ENCODE results near the gene CAMKMT.
"Not testable (repeated sequence)": the region's sequence is repeated elsewhere in the genome, so short reads cannot be mapped to it uniquely, and the experiment has no call there.

CAMKMT gene

DNA sequence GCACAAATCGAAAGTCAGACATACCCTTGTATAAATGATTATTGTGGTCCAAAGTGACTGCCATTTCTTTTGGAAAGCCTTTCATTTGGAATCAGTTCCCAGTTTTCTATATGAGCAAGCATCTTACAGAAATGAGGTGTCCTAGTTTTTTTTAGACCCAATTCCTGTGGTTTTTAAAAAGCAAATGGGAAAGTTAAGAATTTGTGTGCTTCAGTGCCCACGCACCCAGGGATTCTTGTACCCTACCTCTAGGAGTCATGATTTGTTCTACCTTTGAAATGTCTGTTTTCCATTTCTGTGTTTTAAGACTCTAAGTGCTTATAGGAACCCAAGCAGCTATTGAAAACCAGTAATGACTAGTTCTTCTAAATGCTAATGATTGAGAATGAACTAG, 218.1 kb downstream of the CAMKMT start:
- no peak overlapping the region for H3K14ac ChIP-seq (ENCODE audit: low read length)
- H3K79me2 ChIP-seq (ENCODE audit: control insufficient read depth, insufficient read depth, low read length, poor library complexity) = no peaks in the 10 kb centered on the region
- no peak overlapping the region for H3K4me2 ChIP-seq (ENCODE audit: low read length)
- no peak overlapping the region for H3K27ac ChIP-seq (ENCODE audit: low read depth, low read length)
- H4K12ac ChIP-seq (ENCODE audit: low read depth, low read length) = no peak overlapping the region
- no peak overlapping the region for H2AFZ ChIP-seq (ENCODE audit: insufficient read depth, low read length, poor library complexity)
- no CpG with 5 or more reads among the region's 2 CpGs for WGBS (ENCODE audit: extremely low coverage, insufficient coverage, insufficient read length)
- no peak overlapping the region for H3K9ac ChIP-seq (ENCODE audit: low read length)
- H3K79me1 ChIP-seq (ENCODE audit: low read length) = no peaks in the 10 kb centered on the region
- H2BK12ac ChIP-seq (ENCODE audit: low read length) = no peak overlapping the region
- H3K36me3 ChIP-seq (ENCODE audit: control insufficient read depth in 1 of 2, insufficient read depth in 2 of 2, low read length in 2 of 2) = no peaks in the 10 kb centered on the region
- no peak overlapping the region for H2BK120ac ChIP-seq (ENCODE audit: insufficient read depth, low read length, poor library complexity)
- H4K8ac ChIP-seq (ENCODE audit: low read depth, low read length) = no peak overlapping the region
- no peak overlapping the region for H4K91ac ChIP-seq (ENCODE audit: low read depth, low read length)
- peaks cover 2 to 6% of the 10 kb centered on the region in 2 experiments for H3K4me1 ChIP-seq (ENCODE audit: control insufficient read depth in 1 of 2, insufficient read depth in 2 of 2, low read length in 2 of 2)
- H3K4me3 ChIP-seq (ENCODE audit: low read depth, low read length) = no peak overlapping the region
- H3K27me3 ChIP-seq (ENCODE audit: insufficient read depth, low read length) = no peaks in the 10 kb centered on the region
- no peak overlapping the region for H3K4ac ChIP-seq (ENCODE audit: low read depth, low read length)
- H2AK5ac ChIP-seq (ENCODE audit: low read length) = no peak overlapping the region
- H3K9me3 ChIP-seq (ENCODE audit: insufficient read depth, low read depth, low read length) = no peaks in the 10 kb centered on the region
- no peak overlapping the region for H3K23ac ChIP-seq (ENCODE audit: low read length)
- no peak for DNase-seq
- no peak overlapping the region for H2BK5ac ChIP-seq (ENCODE audit: low read depth, low read length, poor library complexity)
- no peak overlapping the region for H3K18ac ChIP-seq (ENCODE audit: low read length)

DNA sequence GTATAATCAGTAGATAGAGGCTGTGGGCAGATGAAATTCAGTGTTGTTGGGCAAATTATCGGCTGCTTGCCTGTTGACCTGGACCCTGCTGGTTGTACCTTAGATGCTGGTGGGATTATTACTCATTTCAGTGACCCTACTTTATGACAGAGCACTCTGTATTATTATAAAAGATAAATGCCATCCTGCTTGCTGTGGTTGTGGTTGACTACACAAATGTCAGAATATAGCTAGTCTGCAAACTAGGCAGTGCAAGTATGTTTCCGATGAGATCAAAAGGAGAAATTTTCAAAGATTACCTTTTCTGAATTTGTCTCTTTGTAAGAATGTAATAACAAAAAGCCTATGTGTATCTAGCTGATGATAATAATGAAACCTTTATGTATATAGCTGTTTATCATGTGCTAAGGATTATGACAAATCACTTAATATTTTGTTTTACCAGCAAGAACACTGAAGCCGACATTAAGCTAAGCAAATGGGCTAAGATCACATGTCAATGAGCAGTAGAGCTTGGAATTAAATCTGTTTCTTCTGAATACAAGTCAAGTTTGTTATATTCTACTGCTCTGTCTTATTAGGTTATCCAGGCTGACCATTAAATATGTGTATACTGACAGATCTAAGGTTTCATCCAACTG, 219.2 kb downstream of the CAMKMT start:
- no peak overlapping the region for H3K4me2 ChIP-seq (ENCODE audit: low read length)
- H2BK12ac ChIP-seq (ENCODE audit: low read length) = no peak overlapping the region
- no peak overlapping the region for H2BK5ac ChIP-seq (ENCODE audit: low read depth, low read length, poor library complexity)
- no peak overlapping the region for H4K12ac ChIP-seq (ENCODE audit: low read depth, low read length)
- no peak overlapping the region for H3K14ac ChIP-seq (ENCODE audit: low read length)
- no CpG with 5 or more reads among the region's 3 CpGs for WGBS (ENCODE audit: extremely low coverage, insufficient coverage, insufficient read length)
- H3K27me3 ChIP-seq (ENCODE audit: insufficient read depth, low read length) = no peaks in the 10 kb centered on the region
- H3K4me1 ChIP-seq (ENCODE audit: control insufficient read depth in 1 of 2, insufficient read depth in 2 of 2, low read length in 2 of 2) = peaks cover 2 to 6% of the 10 kb centered on the region in 2 experiments
- H2AK5ac ChIP-seq (ENCODE audit: low read length) = no peak overlapping the region
- H3K4me3 ChIP-seq (ENCODE audit: low read depth, low read length) = no peak overlapping the region
- no peak overlapping the region for H3K4ac ChIP-seq (ENCODE audit: low read depth, low read length)
- H4K8ac ChIP-seq (ENCODE audit: low read depth, low read length) = no peak overlapping the region
- H2AFZ ChIP-seq (ENCODE audit: insufficient read depth, low read length, poor library complexity) = no peak overlapping the region
- no peaks in the 10 kb centered on the region for H3K79me1 ChIP-seq (ENCODE audit: low read length)
- no peak overlapping the region for H3K27ac ChIP-seq (ENCODE audit: low read depth, low read length)
- DNase-seq = no peak
- no peaks in the 10 kb centered on the region for H3K36me3 ChIP-seq (ENCODE audit: control insufficient read depth in 1 of 2, insufficient read depth in 2 of 2, low read length in 2 of 2)
- no peaks in the 10 kb centered on the region for H3K9me3 ChIP-seq (ENCODE audit: insufficient read depth, low read depth, low read length)
- no peak overlapping the region for H2BK120ac ChIP-seq (ENCODE audit: insufficient read depth, low read length, poor library complexity)
- H4K91ac ChIP-seq (ENCODE audit: low read depth, low read length) = no peak overlapping the region
- no peak overlapping the region for H3K9ac ChIP-seq (ENCODE audit: low read length)
- H3K18ac ChIP-seq (ENCODE audit: low read length) = no peak overlapping the region
- no peaks in the 10 kb centered on the region for H3K79me2 ChIP-seq (ENCODE audit: control insufficient read depth, insufficient read depth, low read length, poor library complexity)
- H3K23ac ChIP-seq (ENCODE audit: low read length) = no peak overlapping the region

DNA sequence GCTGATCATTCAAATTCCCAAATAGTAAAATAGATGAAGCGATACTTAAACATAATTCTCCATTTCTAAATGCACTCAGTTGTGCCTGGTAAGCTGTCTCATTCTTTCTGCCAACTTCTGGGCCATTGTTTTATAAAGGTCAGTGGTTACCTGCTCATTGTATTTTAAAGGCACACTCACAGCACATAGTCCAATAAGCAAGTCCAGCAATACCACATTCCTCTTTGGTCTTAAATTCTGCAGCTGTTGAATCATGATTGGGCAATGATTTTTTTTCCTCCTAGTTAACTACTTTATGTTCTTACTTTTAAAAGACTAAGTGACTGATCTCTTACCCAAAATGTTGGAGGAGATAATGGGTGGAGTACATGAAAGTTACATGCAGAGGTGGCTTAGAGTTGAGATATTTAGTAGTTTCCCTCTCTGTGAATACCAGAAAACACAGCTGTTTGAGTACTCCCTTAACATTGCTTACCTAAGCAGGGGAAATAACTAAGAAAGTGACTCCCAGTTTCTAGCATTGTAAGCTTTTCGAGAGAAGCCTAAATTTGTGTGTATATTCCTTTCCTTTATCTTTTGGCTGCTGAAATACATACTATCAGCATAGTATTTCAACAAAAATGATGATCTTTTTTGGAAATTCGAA, 220.7 kb downstream of the CAMKMT start:
- Histone ChIP-seq H4K91ac (ENCODE audit: low read depth, low read length) (no peak overlapping the region), H3K79me2 (ENCODE audit: control insufficient read depth, insufficient read depth, low read length, poor library complexity) (no peaks in the 10 kb centered on the region), H2BK12ac (ENCODE audit: low read length) (no peak overlapping the region), H2AK5ac (ENCODE audit: low read length) (no peak overlapping the region), H2AFZ (ENCODE audit: insufficient read depth, low read length, poor library complexity) (no peak overlapping the region), H3K27ac (ENCODE audit: low read depth, low read length) (no peak overlapping the region), H3K27me3 (ENCODE audit: insufficient read depth, low read length) (no peaks in the 10 kb centered on the region), H3K18ac (ENCODE audit: low read length) (no peak overlapping the region), H3K14ac (ENCODE audit: low read length) (no peak overlapping the region), H3K4ac (ENCODE audit: low read depth, low read length) (no peak overlapping the region), H3K4me1 (ENCODE audit: control insufficient read depth in 1 of 2, insufficient read depth in 2 of 2, low read length in 2 of 2) (peaks cover 2 to 6% of the 10 kb centered on the region in 2 experiments), H2BK120ac (ENCODE audit: insufficient read depth, low read length, poor library complexity) (no peak overlapping the region), H4K12ac (ENCODE audit: low read depth, low read length) (no peak overlapping the region), H3K36me3 (ENCODE audit: control insufficient read depth in 1 of 2, insufficient read depth in 2 of 2, low read length in 2 of 2) (no peaks in the 10 kb centered on the region), H3K4me2 (ENCODE audit: low read length) (no peak overlapping the region), H4K8ac (ENCODE audit: low read depth, low read length) (no peak overlapping the region), H3K4me3 (ENCODE audit: low read depth, low read length) (no peak overlapping the region), H3K79me1 (ENCODE audit: low read length) (no peaks in the 10 kb centered on the region), H3K9ac (ENCODE audit: low read length) (no peak overlapping the region), H3K23ac (ENCODE audit: low read length) (no peak overlapping the region), H3K9me3 (ENCODE audit: insufficient read depth, low read depth, low read length) (no peaks in the 10 kb centered on the region), H2BK5ac (ENCODE audit: low read depth, low read length, poor library complexity) (no peak overlapping the region)
- DNase-seq = peak; percentile 15 to 80
- WGBS (ENCODE audit: extremely low coverage, insufficient coverage, insufficient read length) = no CpG with 5 or more reads among the region's 3 CpGs

DNA sequence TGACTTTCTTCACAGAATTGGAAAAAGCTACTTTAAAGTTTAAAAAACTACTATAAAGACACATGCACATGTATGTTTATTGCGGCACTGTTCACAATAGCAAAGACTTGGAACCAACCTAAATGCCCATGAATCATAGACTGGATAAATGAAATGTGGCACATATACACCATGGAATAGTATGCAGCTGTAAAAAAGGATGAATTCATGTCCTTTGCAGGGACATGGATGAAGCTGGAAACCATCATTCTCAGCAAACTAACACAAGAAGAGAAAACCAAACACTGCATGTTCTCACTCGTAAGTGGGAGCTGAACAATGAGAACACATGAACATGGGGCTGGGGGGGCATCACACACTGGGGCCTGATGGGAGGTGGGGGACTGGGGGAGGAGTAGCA, 233.9 kb downstream of the CAMKMT start:
- not testable (repeated sequence) for H3K79me2 ChIP-seq (ENCODE audit: control insufficient read depth, insufficient read depth, low read length, poor library complexity); H3K27me3 ChIP-seq (ENCODE audit: insufficient read depth, low read length); H2BK5ac ChIP-seq (ENCODE audit: low read depth, low read length, poor library complexity); H4K12ac ChIP-seq (ENCODE audit: low read depth, low read length); H3K27ac ChIP-seq (ENCODE audit: low read depth, low read length); H3K36me3 ChIP-seq (ENCODE audit: control insufficient read depth in 1 of 2, insufficient read depth in 2 of 2, low read length in 2 of 2); H3K4me2 ChIP-seq (ENCODE audit: low read length); H2AFZ ChIP-seq (ENCODE audit: insufficient read depth, low read length, poor library complexity); H3K14ac ChIP-seq (ENCODE audit: low read length); DNase-seq; H2AK5ac ChIP-seq (ENCODE audit: low read length); H2BK12ac ChIP-seq (ENCODE audit: low read length); H3K4me3 ChIP-seq (ENCODE audit: low read depth, low read length); H3K79me1 ChIP-seq (ENCODE audit: low read length); H4K91ac ChIP-seq (ENCODE audit: low read depth, low read length); H2BK120ac ChIP-seq (ENCODE audit: insufficient read depth, low read length, poor library complexity); H3K4ac ChIP-seq (ENCODE audit: low read depth, low read length); H3K9me3 ChIP-seq (ENCODE audit: insufficient read depth, low read depth, low read length); H3K4me1 ChIP-seq (ENCODE audit: control insufficient read depth in 1 of 2, insufficient read depth in 2 of 2, low read length in 2 of 2); H3K18ac ChIP-seq (ENCODE audit: low read length); H3K9ac ChIP-seq (ENCODE audit: low read length); H3K23ac ChIP-seq (ENCODE audit: low read length); H4K8ac ChIP-seq (ENCODE audit: low read depth, low read length)
- no CpG with 5 or more reads among the region's 2 CpGs for WGBS (ENCODE audit: extremely low coverage, insufficient coverage, insufficient read length)

Data from trophoblast cell (in vitro differentiated cells and primary cell).